ENCODE data around the gene FGD6. TPM values are rescaled to one million over a fixed set of nuclear protein-coding genes. Genes with fewer than 3 reads are reported as not detected.

The FGD6 gene
- total RNA-seq, 1 donor from 2014 or later, result 31.5 TPM

- no peak for TF ChIP-seq CTCF (IDR thresholded peaks at IDR 0.05; ENCODE audit: insufficient read depth, low read length, poor library complexity, severe bottlenecking)
- Histone ChIP-seq H3K36me3 (ENCODE audit: control insufficient read depth, insufficient read depth, low read length) (peaks cover 2% of the 10 kb centered on the region), H3K27me3 (ENCODE audit: control insufficient read depth, insufficient read depth, low read length) (no peaks in the 10 kb centered on the region), H3K4me3 (ENCODE audit: low read depth, low read length) (no peak overlapping the region)
- no peak for DNase-seq (ENCODE audit: low read depth)
Observed at GRCh38 chr12:95060951-95061350, 156.3 kb downstream of the FGD6 start.

- no peak for TF ChIP-seq CTCF (IDR thresholded peaks at IDR 0.05; ENCODE audit: insufficient read depth, low read length, poor library complexity, severe bottlenecking)
- no peak for DNase-seq (ENCODE audit: low read depth)
- Histone ChIP-seq H3K27me3 (ENCODE audit: control insufficient read depth, insufficient read depth, low read length) (no peaks in the 10 kb centered on the region), H3K4me3 (ENCODE audit: low read depth, low read length) (no peak overlapping the region), H3K36me3 (ENCODE audit: control insufficient read depth, insufficient read depth, low read length) (peaks cover 2% of the 10 kb centered on the region)
Observed at GRCh38 chr12:95059984-95060383, 157.3 kb downstream of the FGD6 start.

- Histone ChIP-seq H3K27me3 (ENCODE audit: control insufficient read depth, insufficient read depth, low read length) (no peaks in the 10 kb centered on the region), H3K4me3 (ENCODE audit: low read depth, low read length) (no peak overlapping the region), H3K36me3 (ENCODE audit: control insufficient read depth, insufficient read depth, low read length) (peaks cover 2% of the 10 kb centered on the region)
- no peak for DNase-seq (ENCODE audit: low read depth)
- no peak for TF ChIP-seq CTCF (IDR thresholded peaks at IDR 0.05; ENCODE audit: insufficient read depth, low read length, poor library complexity, severe bottlenecking)
Observed at GRCh38 chr12:95057424-95057823, 159.8 kb downstream of the FGD6 start.

GRCh38 chr12:95055057-95055456 lies 162.2 kb downstream of the FGD6 start:
- no peak for TF ChIP-seq CTCF (IDR thresholded peaks at IDR 0.05; ENCODE audit: insufficient read depth, low read length, poor library complexity, severe bottlenecking)
- peaks cover 2% of the 10 kb centered on the region for H3K36me3 ChIP-seq (ENCODE audit: control insufficient read depth, insufficient read depth, low read length)

GRCh38 chr12:95054206-95054605 lies 163.1 kb downstream of the FGD6 start:
- Histone ChIP-seq H3K4me3 (ENCODE audit: low read depth, low read length) (no peak overlapping the region), H3K27me3 (ENCODE audit: control insufficient read depth, insufficient read depth, low read length) (no peaks in the 10 kb centered on the region), H3K36me3 (ENCODE audit: control insufficient read depth, insufficient read depth, low read length) (no peaks in the 10 kb centered on the region)
- DNase-seq (ENCODE audit: low read depth), result no peak
- no peak for TF ChIP-seq CTCF (IDR thresholded peaks at IDR 0.05; ENCODE audit: insufficient read depth, low read length, poor library complexity, severe bottlenecking)

More at GRCh38 chr12:95055057-95055456, 162.2 kb downstream of the FGD6 start:
- H3K27me3 ChIP-seq (ENCODE audit: control insufficient read depth, insufficient read depth, low read length), result no peaks in the 10 kb centered on the region
- no peak overlapping the region for H3K4me3 ChIP-seq (ENCODE audit: low read depth, low read length)
- no peak for DNase-seq (ENCODE audit: low read depth)

- H3K36me3 ChIP-seq (ENCODE audit: control insufficient read depth, insufficient read depth, low read length), result no peaks in the 10 kb centered on the region
- TF ChIP-seq CTCF (IDR thresholded peaks at IDR 0.05; ENCODE audit: insufficient read depth, low read length, poor library complexity, severe bottlenecking), result no peak
- DNase-seq (ENCODE audit: low read depth), result no peak
- no peaks in the 10 kb centered on the region for H3K27me3 ChIP-seq (ENCODE audit: control insufficient read depth, insufficient read depth, low read length)
- H3K4me3 ChIP-seq (ENCODE audit: low read depth, low read length), result no peak overlapping the region
Observed at GRCh38 chr12:95051241-95051640, 166.0 kb downstream of the FGD6 start.

Data from kidney epithelial cell (primary cell).